Caco-2 (cell line): ENCODE results near the gene MAPK4. TPM values are rescaled to one million over a fixed set of nuclear protein-coding genes. Genes with fewer than 3 reads are reported as not detected.

Experiments used
- BruUV-seq: library from RNA; stranded (reverse); fragments of 400-500 nt; replicated peaks from 2 replicates; lab custom pipeline; 2021; lab: Mats Ljungman, UMichigan
- CTCF ChIA-PET: fragments of 300-600 bp; sonication (Branson Sonifier 250); formaldehyde crosslinking; loops from one replicate; lab custom pipeline; 2022; ENCODE audit warnings: antibody characterized with exemption; lab: Charles Lee
- POLR2A ChIA-PET: fragments of 300-600 bp; sonication (Branson Sonifier 250); formaldehyde crosslinking; loops from one replicate; lab custom pipeline; 2022; ENCODE audit warnings: antibody characterized with exemption; lab: Charles Lee
- DNase-seq, 2 experiments: peaks; one replicate each; pipeline versions ENCODE4 v3.0.0 to v3.0.0-alpha.2; 2020 to 2022
- H3K27me3 ChIP-seq: replicated peaks from 2 replicates; pipeline ENCODE4 v1.6.0; 2011; ENCODE audit warnings: low read length; ENCODE audit not compliant: control insufficient read depth, insufficient read depth
- H3K36me3 ChIP-seq: 2 replicates; pipeline ENCODE4 v1.5.1; 2011; ENCODE audit warnings: low read length; ENCODE audit not compliant: control insufficient read depth, insufficient read depth
- H3K4me1 ChIP-seq: fragments of 250-450 bp; sonication (Bioruptor Pico); 2 replicates; pipeline ENCODE4 v1.5.1; 2020; ENCODE audit warnings: mild to moderate bottlenecking
- H3K4me3 ChIP-seq: 2 replicates; pipeline ENCODE4 v1.5.1; 2011; ENCODE audit warnings: low read depth, mild to moderate bottlenecking, control low read depth, low read length
- H3K9me3 ChIP-seq: fragments of 250-450 bp; sonication (Bioruptor Pico); 2 replicates; pipeline ENCODE4 v1.5.1; 2020; ENCODE audit warnings: mild to moderate bottlenecking, moderate library complexity
- H3K27ac Mint-ChIP-seq: one replicate; pipeline ENCODE4 v1.8.0; 2022; ENCODE audit warnings: mixed read lengths; ENCODE audit not compliant: unreplicated experiment
- H3K27me3 Mint-ChIP-seq: one replicate; pipeline ENCODE4 v1.8.0; 2022; ENCODE audit warnings: mixed read lengths; ENCODE audit not compliant: insufficient read depth, unreplicated experiment
- H3K36me3 Mint-ChIP-seq: one replicate; pipeline ENCODE4 v1.8.0; 2022; ENCODE audit warnings: mild to moderate bottlenecking, mixed read lengths; ENCODE audit not compliant: insufficient read depth, unreplicated experiment
- H3K4me1 Mint-ChIP-seq: one replicate; pipeline ENCODE4 v1.8.0; 2022; ENCODE audit warnings: low read depth, mixed read lengths; ENCODE audit not compliant: unreplicated experiment
- H3K4me3 Mint-ChIP-seq: one replicate; pipeline ENCODE4 v1.8.0; 2022; ENCODE audit warnings: mild to moderate bottlenecking, moderate library complexity, mixed read lengths; ENCODE audit not compliant: unreplicated experiment
- H3K9me3 Mint-ChIP-seq: one replicate; pipeline ENCODE4 v1.8.0; 2022; ENCODE audit warnings: mixed read lengths; ENCODE audit not compliant: unreplicated experiment
- intact Hi-C: fragments of 100-400 bp; cut with micrococcal nuclease; formaldehyde crosslinking; loops from one replicate; pipeline ENCODE4 v1.10.0; 2022; ENCODE audit not compliant: unreplicated experiment
- total RNA-seq: library from RNA; stranded (reverse); gene quantifications from 2 replicates; pipeline ENCODE4 v1.2.3, GENCODE V29; 2022
- TF ChIP-seq, protein P1 (sequence below), 2 experiments: fragments of 200-600 bp in 1 of 2; IDR thresholded peaks; 1 replicate in 1 of 2; 2 replicates in 1 of 2; pipeline versions ENCODE4 v1.5.1 to v1.8.0; 2011 to 2022; ENCODE audit warnings: antibody characterized with exemption in 1 of 2, control low read depth in 1 of 2, inconsistent platforms in 1 of 2, low read depth in 1 of 2, low read length in 1 of 2, mild to moderate bottlenecking in 1 of 2, moderate library complexity in 1 of 2; ENCODE audit not compliant: insufficient read depth in 1 of 2, severe bottlenecking in 1 of 2, unreplicated experiment in 1 of 2

Gene MAPK4
- total RNA-seq, 1 experiment from 2014 or later, result 0.88 TPM

DNA sequence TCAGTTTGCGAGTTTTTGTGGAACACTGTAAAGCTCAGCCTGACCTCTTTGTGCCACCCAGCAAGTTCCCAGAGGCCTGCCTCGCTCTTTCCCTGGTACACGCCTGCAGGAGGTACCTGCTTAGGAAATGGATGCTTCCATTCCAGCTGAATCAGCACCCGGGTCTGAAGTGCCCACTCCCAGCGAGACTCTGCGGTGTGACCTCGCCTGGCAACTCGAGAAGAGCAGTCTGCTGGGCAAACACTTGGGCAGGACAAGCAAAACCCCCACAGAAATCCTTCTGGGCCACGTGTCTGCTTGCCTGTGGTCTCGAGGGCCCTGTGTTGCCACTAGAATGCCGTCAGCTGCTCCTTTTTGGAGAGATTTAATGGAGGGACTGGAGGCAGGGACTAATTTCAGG, 127.6 kb downstream of the MAPK4 start:
- H3K4me3 ChIP-seq, result no peak overlapping the region
- Mint-ChIP-seq H3K4me3 (no peak overlapping the region), H3K9me3 (no peaks in the 10 kb centered on the region), H3K36me3 (no peaks in the 10 kb centered on the region), H3K27me3 (no peaks in the 10 kb centered on the region), H3K27ac (no peak overlapping the region), H3K4me1 (no peaks in the 10 kb centered on the region)
- H3K4me1 ChIP-seq, result no peaks in the 10 kb centered on the region
- POLR2A ChIA-PET, result no interaction called here
- no peak for DNase-seq
- no TSS peak for BruUV-seq
- no peaks in the 10 kb centered on the region for H3K27me3 ChIP-seq
- H3K9me3 ChIP-seq, result no peaks in the 10 kb centered on the region
- TF ChIP-seq, protein P1, sequence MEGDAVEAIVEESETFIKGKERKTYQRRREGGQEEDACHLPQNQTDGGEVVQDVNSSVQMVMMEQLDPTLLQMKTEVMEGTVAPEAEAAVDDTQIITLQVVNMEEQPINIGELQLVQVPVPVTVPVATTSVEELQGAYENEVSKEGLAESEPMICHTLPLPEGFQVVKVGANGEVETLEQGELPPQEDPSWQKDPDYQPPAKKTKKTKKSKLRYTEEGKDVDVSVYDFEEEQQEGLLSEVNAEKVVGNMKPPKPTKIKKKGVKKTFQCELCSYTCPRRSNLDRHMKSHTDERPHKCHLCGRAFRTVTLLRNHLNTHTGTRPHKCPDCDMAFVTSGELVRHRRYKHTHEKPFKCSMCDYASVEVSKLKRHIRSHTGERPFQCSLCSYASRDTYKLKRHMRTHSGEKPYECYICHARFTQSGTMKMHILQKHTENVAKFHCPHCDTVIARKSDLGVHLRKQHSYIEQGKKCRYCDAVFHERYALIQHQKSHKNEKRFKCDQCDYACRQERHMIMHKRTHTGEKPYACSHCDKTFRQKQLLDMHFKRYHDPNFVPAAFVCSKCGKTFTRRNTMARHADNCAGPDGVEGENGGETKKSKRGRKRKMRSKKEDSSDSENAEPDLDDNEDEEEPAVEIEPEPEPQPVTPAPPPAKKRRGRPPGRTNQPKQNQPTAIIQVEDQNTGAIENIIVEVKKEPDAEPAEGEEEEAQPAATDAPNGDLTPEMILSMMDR (IDR thresholded peaks at IDR 0.05; ENCODE audit: insufficient read depth in 1 of 2, low read depth in 1 of 2, low read length in 1 of 2, severe bottlenecking in 1 of 2, unreplicated experiment in 1 of 2), result no peak
- CTCF ChIA-PET, result no interaction called here
- intact Hi-C loops, result no loop called here
- no peaks in the 10 kb centered on the region for H3K36me3 ChIP-seq

- no TSS peak for BruUV-seq
- POLR2A ChIA-PET, result no interaction called here
- TF ChIP-seq, protein P1 (IDR thresholded peaks at IDR 0.05; ENCODE audit: insufficient read depth in 1 of 2, low read depth in 1 of 2, low read length in 1 of 2, severe bottlenecking in 1 of 2, unreplicated experiment in 1 of 2), result no peak
Observed at GRCh38 chr18:50689578-50689977, 129.7 kb downstream of the MAPK4 start.

GRCh38 chr18:50694147-50694546, 134.3 kb downstream of the MAPK4 start:
- POLR2A ChIA-PET, result no interaction called here
- TF ChIP-seq, protein P1 (IDR thresholded peaks at IDR 0.05; ENCODE audit: insufficient read depth in 1 of 2, low read depth in 1 of 2, low read length in 1 of 2, severe bottlenecking in 1 of 2, unreplicated experiment in 1 of 2), result no peak
- no peaks in the 10 kb centered on the region for H3K9me3 ChIP-seq
- intact Hi-C loops, result no loop called here
- H3K4me3 Mint-ChIP-seq, result no peak overlapping the region
- H3K4me3 ChIP-seq, result no peak overlapping the region
- no peaks in the 10 kb centered on the region for H3K27me3 ChIP-seq
- H3K27ac Mint-ChIP-seq, result no peak overlapping the region
- no peaks in the 10 kb centered on the region for H3K4me1 ChIP-seq
- no peak for DNase-seq
- no peaks in the 10 kb centered on the region for H3K27me3 Mint-ChIP-seq
- no peaks in the 10 kb centered on the region for H3K9me3 Mint-ChIP-seq
- peaks cover 7% of the 10 kb centered on the region for H3K4me1 Mint-ChIP-seq
- H3K36me3 Mint-ChIP-seq, result no peaks in the 10 kb centered on the region
- H3K36me3 ChIP-seq, result no peaks in the 10 kb centered on the region
- CTCF ChIA-PET, result no interaction called here
- BruUV-seq, result no TSS peak

More at GRCh38 chr18:50689578-50689977, 129.7 kb downstream of the MAPK4 start:
- H3K36me3 Mint-ChIP-seq, result no peaks in the 10 kb centered on the region
- Histone ChIP-seq H3K4me3 (no peak overlapping the region), H3K9me3 (no peaks in the 10 kb centered on the region), H3K4me1 (no peaks in the 10 kb centered on the region), H3K27me3 (no peaks in the 10 kb centered on the region), H3K36me3 (no peaks in the 10 kb centered on the region)
- CTCF ChIA-PET, result no interaction called here
- H3K27ac Mint-ChIP-seq, result no peak overlapping the region
- H3K4me1 Mint-ChIP-seq, result no peaks in the 10 kb centered on the region
- intact Hi-C loops, result no loop called here
- no peak overlapping the region for H3K4me3 Mint-ChIP-seq
- DNase-seq, result no peak
- H3K9me3 Mint-ChIP-seq, result no peaks in the 10 kb centered on the region
- no peaks in the 10 kb centered on the region for H3K27me3 Mint-ChIP-seq
